IPS-18a (cell line): ENCODE results near the gene SPANXN4.

Experiments
- H3K27ac ChIP-seq: one replicate; pipeline ENCODE4 v1.5.1; 2013; ENCODE audit warnings: low read length
- H3K27me3 ChIP-seq: one replicate; pipeline ENCODE4 v1.6.1; 2013; ENCODE audit warnings: mild to moderate bottlenecking, low read length; ENCODE audit not compliant: control insufficient read depth, insufficient read depth
- H3K36me3 ChIP-seq: one replicate; pipeline ENCODE4 v1.6.1; 2013; ENCODE audit warnings: low read depth, low read length; ENCODE audit not compliant: control insufficient read depth
- H3K4me1 ChIP-seq: one replicate; pipeline ENCODE4 v1.6.1; 2013; ENCODE audit warnings: low read depth, low read length; ENCODE audit not compliant: control insufficient read depth
- H3K4me3 ChIP-seq: one replicate; pipeline ENCODE4 v1.5.1; 2013; ENCODE audit warnings: low read length
- H3K9ac ChIP-seq: one replicate; pipeline ENCODE4 v1.6.1; 2013; ENCODE audit warnings: mild to moderate bottlenecking, low read length, moderate library complexity
- H3K9me3 ChIP-seq: one replicate; pipeline ENCODE4 v1.6.1; 2013; ENCODE audit warnings: low read depth, low read length; ENCODE audit not compliant: control insufficient read depth

Gene SPANXN4

GRCh38 chrX:143058120-143058519 lies 32.4 kb downstream of the SPANXN4 start:
- no peak overlapping the region for H3K27ac ChIP-seq
- H3K4me3 ChIP-seq: no peak overlapping the region
- no peaks in the 10 kb centered on the region for H3K36me3 ChIP-seq
- no peaks in the 10 kb centered on the region for H3K4me1 ChIP-seq
- H3K9ac ChIP-seq: no peak overlapping the region
- peaks cover 23% of the 10 kb centered on the region for H3K9me3 ChIP-seq
- H3K27me3 ChIP-seq: no peaks in the 10 kb centered on the region

DNA sequence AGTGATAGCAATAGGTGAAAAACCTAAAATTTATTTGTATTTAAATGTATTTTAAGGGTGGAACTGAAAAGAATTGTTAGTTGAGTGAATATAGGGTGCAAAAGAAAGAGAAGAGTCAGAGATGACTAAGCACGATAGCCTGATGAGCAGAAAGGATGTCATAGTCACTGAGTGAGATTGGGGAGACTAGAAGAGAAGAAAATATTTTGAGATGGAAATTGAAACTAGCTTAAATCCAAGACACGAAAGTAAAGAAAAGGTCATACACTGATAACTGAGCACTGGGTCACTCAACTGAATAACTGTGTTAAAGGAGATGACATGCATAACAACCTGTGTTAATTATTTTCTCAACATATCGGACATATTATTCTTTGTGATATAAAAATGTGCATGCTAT lies 55.5 kb downstream of the SPANXN4 start:
- Histone ChIP-seq H3K9me3 (peaks cover 34% of the 10 kb centered on the region), H3K27ac (no peak overlapping the region), H3K36me3 (no peaks in the 10 kb centered on the region), H3K9ac (no peak overlapping the region), H3K27me3 (no peaks in the 10 kb centered on the region), H3K4me3 (no peak overlapping the region), H3K4me1 (peaks cover 5% of the 10 kb centered on the region)

DNA sequence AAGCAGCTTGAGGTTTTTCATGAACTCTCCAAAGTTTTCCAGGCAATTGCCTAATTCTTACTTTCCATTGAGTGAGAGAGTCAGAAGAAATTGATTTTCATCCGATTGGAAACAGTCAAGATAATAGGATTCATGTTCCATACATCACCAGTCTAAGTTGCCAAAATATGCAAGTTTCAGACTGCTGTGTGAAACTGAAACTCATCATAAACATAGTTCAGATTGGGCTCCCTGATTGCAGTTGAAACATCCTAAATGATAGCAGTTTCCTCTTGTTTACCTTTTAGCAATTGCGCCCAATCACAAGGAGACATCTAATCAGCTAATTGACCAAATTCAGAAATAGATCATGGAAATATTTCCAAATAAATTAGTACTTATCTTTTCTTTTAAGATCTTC lies 56.8 kb downstream of the SPANXN4 start:
- H3K27me3 ChIP-seq: no peaks in the 10 kb centered on the region
- H3K9me3 ChIP-seq: peaks cover 34% of the 10 kb centered on the region
- no peak overlapping the region for H3K27ac ChIP-seq
- H3K4me3 ChIP-seq: no peak overlapping the region
- H3K4me1 ChIP-seq: peaks cover 5% of the 10 kb centered on the region
- no peak overlapping the region for H3K9ac ChIP-seq
- H3K36me3 ChIP-seq: no peaks in the 10 kb centered on the region
